Measurements from ENCODE around the gene HSPBP1. TPM values are rescaled to one million over a fixed set of nuclear protein-coding genes. Genes with fewer than 3 reads are reported as not detected.

The HSPBP1 gene
- total RNA-seq, 1 donor from 2014 or later, result 37.8 TPM

- H3K4me3 Mint-ChIP-seq, result no peak overlapping the region
- no peak for DNase-seq (ENCODE audit: extremely low spot score, unreplicated experiment)
- H3K4me1 Mint-ChIP-seq (ENCODE audit: unreplicated experiment), result no peaks in the 10 kb centered on the region
- H3K27me3 Mint-ChIP-seq, result no peaks in the 10 kb centered on the region
- no peaks in the 10 kb centered on the region for H3K9me3 Mint-ChIP-seq
- H3K27ac Mint-ChIP-seq, result no peak overlapping the region
- TF ChIP-seq CTCF (conservative IDR thresholded peaks at IDR 0.05), result no peak
- H3K36me3 Mint-ChIP-seq, result peaks cover 13% of the 10 kb centered on the region
Measured at GRCh38 chr19:55241143-55241934, 38.6 kb downstream of the HSPBP1 start.

GRCh38 chr19:55240713-55241020 lies 39.2 kb downstream of the HSPBP1 start:
- Mint-ChIP-seq H3K27ac (no peak overlapping the region), H3K27me3 (no peaks in the 10 kb centered on the region), H3K4me3 (no peak overlapping the region), H3K36me3 (peaks cover 16% of the 10 kb centered on the region), H3K9me3 (no peaks in the 10 kb centered on the region), H3K4me1 (ENCODE audit: unreplicated experiment) (no peaks in the 10 kb centered on the region)
- TF ChIP-seq CTCF (conservative IDR thresholded peaks at IDR 0.05), result no peak
- no peak for DNase-seq (ENCODE audit: extremely low spot score, unreplicated experiment)

- Mint-ChIP-seq H3K4me1 (ENCODE audit: unreplicated experiment) (no peaks in the 10 kb centered on the region), H3K4me3 (no peak overlapping the region), H3K27ac (no peak overlapping the region)
Measured at GRCh38 chr19:55239004-55239403, 40.9 kb downstream of the HSPBP1 start.

GRCh38 chr19:55238030-55238429 lies 41.9 kb downstream of the HSPBP1 start:
- H3K4me3 Mint-ChIP-seq, result no peak overlapping the region
- TF ChIP-seq CTCF (conservative IDR thresholded peaks at IDR 0.05), result no peak
- no peak for DNase-seq (ENCODE audit: extremely low spot score, unreplicated experiment)
- peaks cover 28% of the 10 kb centered on the region for H3K36me3 Mint-ChIP-seq
- no peaks in the 10 kb centered on the region for H3K4me1 Mint-ChIP-seq (ENCODE audit: unreplicated experiment)
- H3K27me3 Mint-ChIP-seq, result no peaks in the 10 kb centered on the region
- no peaks in the 10 kb centered on the region for H3K9me3 Mint-ChIP-seq
- no peak overlapping the region for H3K27ac Mint-ChIP-seq

More at GRCh38 chr19:55239004-55239403, 40.9 kb downstream of the HSPBP1 start:
- H3K27me3 Mint-ChIP-seq, result no peaks in the 10 kb centered on the region
- TF ChIP-seq CTCF (conservative IDR thresholded peaks at IDR 0.05), result no peak
- peaks cover 26% of the 10 kb centered on the region for H3K36me3 Mint-ChIP-seq
- DNase-seq (ENCODE audit: extremely low spot score, unreplicated experiment), result no peak
- no peaks in the 10 kb centered on the region for H3K9me3 Mint-ChIP-seq

GRCh38 chr19:55232986-55233385 lies 46.9 kb downstream of the HSPBP1 start:
- H3K4me3 Mint-ChIP-seq, result no peak overlapping the region
- TF ChIP-seq CTCF (conservative IDR thresholded peaks at IDR 0.05), result no peak
- peaks cover 24% of the 10 kb centered on the region for H3K36me3 Mint-ChIP-seq
- no peaks in the 10 kb centered on the region for H3K9me3 Mint-ChIP-seq
- no peak for DNase-seq (ENCODE audit: extremely low spot score, unreplicated experiment)
- peaks cover 2% of the 10 kb centered on the region for H3K4me1 Mint-ChIP-seq (ENCODE audit: unreplicated experiment)
- H3K27ac Mint-ChIP-seq, result no peak overlapping the region
- no peaks in the 10 kb centered on the region for H3K27me3 Mint-ChIP-seq

Data from type B pancreatic cell (in vitro differentiated cells).